Fibroblast of pulmonary artery (primary cell): ENCODE results near the gene DBT.
"Not testable (repeated sequence)": the region's sequence is repeated elsewhere in the genome, so short reads cannot be mapped to it uniquely, and the experiment has no call there.

Experiments
- DNase-seq: peaks from one replicate; pipeline ENCODE4 v3.0.0-alpha.2; 2010; ENCODE audit warnings: low read depth
- H3K4me3 ChIP-seq: replicated peaks from 2 replicates; pipeline ENCODE4 v1.5.1; 2011; ENCODE audit warnings: low read depth, mild to moderate bottlenecking, control low read depth, low read length, moderate library complexity
- TF ChIP-seq, protein P1 (sequence below): IDR thresholded peaks from 2 replicates; pipeline ENCODE4 v1.5.1; 2011; ENCODE audit warnings: mild to moderate bottlenecking, control low read depth, low read length, inconsistent platforms; ENCODE audit errors: missing control alignments

DBT gene

GRCh38 chr1:100234432-100234831 lies 15.2 kb downstream of the DBT start:
- TF ChIP-seq, protein P1, sequence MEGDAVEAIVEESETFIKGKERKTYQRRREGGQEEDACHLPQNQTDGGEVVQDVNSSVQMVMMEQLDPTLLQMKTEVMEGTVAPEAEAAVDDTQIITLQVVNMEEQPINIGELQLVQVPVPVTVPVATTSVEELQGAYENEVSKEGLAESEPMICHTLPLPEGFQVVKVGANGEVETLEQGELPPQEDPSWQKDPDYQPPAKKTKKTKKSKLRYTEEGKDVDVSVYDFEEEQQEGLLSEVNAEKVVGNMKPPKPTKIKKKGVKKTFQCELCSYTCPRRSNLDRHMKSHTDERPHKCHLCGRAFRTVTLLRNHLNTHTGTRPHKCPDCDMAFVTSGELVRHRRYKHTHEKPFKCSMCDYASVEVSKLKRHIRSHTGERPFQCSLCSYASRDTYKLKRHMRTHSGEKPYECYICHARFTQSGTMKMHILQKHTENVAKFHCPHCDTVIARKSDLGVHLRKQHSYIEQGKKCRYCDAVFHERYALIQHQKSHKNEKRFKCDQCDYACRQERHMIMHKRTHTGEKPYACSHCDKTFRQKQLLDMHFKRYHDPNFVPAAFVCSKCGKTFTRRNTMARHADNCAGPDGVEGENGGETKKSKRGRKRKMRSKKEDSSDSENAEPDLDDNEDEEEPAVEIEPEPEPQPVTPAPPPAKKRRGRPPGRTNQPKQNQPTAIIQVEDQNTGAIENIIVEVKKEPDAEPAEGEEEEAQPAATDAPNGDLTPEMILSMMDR, result no peak
- DNase-seq, result no peak
- no peak overlapping the region for H3K4me3 ChIP-seq

DNA sequence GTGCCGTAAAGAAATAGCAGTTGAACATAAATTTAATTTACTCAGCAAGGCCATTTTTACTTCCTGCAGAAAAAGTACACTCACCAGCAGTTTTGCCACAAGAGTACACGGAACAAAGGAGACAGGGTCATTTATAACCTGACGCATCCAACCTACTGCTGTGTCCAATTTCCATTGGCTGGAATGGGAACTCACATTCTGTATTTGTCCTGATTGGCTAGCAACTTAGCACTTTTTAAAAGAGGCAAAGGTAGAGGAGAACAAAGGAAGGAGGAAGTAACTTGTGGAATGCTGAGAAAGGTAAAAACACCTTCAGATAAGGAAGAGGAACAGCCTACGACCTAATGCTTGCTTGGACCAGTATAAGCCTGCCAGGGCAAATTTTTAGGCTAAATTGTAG lies 16.1 kb downstream of the DBT start:
- not testable (repeated sequence) for DNase-seq, H3K4me3 ChIP-seq

DNA sequence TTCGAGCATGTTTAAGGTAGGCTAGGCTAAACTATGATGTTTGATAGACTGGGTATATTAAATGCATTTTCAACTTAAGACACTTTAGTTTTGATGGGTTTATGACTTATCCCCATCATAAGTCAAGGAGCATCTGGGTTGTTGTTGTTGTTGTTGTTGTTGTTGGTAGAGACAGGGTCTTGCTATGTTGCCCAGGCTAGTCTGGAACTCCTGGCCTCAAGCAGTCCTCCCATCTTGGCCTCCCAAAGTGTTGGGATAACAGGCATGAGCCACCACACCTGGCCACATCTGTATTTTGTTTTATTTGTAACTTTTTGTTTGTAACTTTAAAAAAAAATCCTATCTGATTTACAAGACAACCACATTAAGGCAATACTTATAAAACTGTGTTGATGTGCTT lies 17.5 kb downstream of the DBT start:
- TF ChIP-seq, protein P1, result no peak
- no peak for DNase-seq
- H3K4me3 ChIP-seq, result no peak overlapping the region

DNA sequence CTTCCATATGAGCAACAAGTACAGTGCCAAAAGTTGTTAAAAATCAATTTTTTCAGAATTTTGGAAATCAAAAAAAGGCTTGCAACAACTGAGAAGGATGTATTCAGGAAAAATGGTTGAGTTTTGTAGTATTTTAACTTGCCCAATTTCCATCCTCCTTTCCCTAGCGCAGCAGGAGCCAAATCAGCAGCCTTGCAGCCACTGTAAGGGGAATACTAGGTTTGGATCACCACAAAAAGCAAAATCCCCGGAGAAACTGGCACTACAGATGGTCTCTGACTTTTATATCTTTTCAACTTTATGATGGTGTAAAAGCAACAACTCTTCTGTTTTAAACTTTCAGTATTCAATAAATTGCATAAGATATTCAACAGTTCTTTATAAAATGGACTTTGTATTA lies 17.9 kb downstream of the DBT start:
- no peak for DNase-seq
- H3K4me3 ChIP-seq, result no peak overlapping the region
- TF ChIP-seq, protein P1, result no peak

- no peak overlapping the region for H3K4me3 ChIP-seq
- DNase-seq, result no peak
Observed at GRCh38 chr1:100230765-100231164, 18.9 kb downstream of the DBT start.

DNA sequence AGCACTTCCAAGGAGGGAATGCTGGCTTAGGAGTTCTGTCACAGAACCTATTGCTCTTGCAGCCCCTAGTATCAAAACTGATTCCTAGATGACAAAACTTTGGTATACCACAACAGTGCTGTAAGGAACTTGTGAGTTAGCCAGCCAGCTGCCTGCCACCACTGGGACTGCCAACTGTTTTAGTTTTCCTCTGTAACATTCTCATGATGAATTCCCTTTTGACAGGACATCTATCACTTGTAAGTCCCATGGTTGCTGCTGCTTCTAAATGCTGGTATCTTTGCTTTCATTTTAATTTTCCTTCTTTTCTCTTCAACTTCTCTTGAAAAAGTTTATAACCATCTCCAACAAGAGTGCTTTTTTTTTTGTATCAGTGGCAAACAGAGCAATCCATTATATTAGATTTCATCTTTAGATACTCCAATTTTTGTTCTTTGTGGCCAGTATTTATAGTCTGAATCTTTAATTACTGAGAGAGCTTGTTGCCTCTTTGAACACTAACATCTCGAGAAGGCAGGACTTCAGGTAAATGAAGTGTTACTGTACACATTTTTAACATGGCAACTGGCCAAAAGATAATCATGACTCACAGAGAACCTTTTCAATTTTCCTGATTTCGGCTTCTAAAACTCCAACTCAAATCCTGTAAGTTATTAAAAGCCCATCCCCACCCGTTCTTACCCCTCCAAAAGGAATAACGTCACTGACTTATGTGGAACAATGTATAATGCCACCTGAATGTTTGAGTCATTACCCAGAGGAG lies 19.8 kb downstream of the DBT start:
- H3K4me3 ChIP-seq, result no peak overlapping the region
- no peak for DNase-seq
- TF ChIP-seq, protein P1, result no peak

More at GRCh38 chr1:100230765-100231164, 18.9 kb downstream of the DBT start:
- TF ChIP-seq, protein P1, result no peak

DNA sequence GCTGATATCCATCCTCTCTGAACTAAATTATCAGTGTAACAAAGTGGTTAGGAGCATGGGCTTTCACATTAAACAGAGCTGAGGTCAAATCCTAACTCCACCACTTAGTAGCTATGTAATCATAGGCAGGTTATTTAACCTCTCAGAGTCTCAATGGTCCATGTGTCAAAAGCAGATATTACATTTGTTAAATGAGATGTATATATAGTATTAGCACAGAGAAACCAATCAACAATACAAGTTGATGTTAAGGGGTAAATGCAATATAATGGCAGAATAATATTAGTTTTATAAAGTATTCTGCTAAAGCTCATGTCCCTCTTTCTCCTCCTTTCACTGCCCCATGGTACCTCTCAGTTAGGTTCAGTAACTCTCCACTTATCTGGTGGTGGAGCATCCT lies 27.2 kb downstream of the DBT start:
- TF ChIP-seq, protein P1, result no peak

More for the DNA sequence above, 27.2 kb downstream of the DBT start:
- no peak overlapping the region for H3K4me3 ChIP-seq
- no peak for DNase-seq
